ENCODE data around the gene MAP3K5. TPM values are rescaled to one million over a fixed set of nuclear protein-coding genes. Genes with fewer than 3 reads are reported as not detected.

The MAP3K5 gene
- total and polyA plus RNA-seq, 9 of the 15 experiments (the other 6 are each of a cell fraction or from before 2014, with no cell fraction given): 2.2 to 13.0 (median 9.9) TPM

GRCh38 chr6:136550330-136551071 lies 241.8 kb downstream of the MAP3K5 start, which contains the start of gene MAP7 (continued):
- TF ChIP-seq ZBTB43 (CRISPR knock-in tag; IDR thresholded peaks at IDR 0.05) (no peak), UBTF (IDR thresholded peaks at IDR 0.05; ENCODE audit: borderline replicate concordance in 1 of 2, low read depth in 2 of 2, low read length in 2 of 2) (peak; percentile 15 to 68; a peak in 1 of 4 replicates), ZNF785 (CRISPR knock-in tag; IDR thresholded peaks at IDR 0.05) (no peak), TGIF2 (CRISPR knock-in tag; IDR thresholded peaks at IDR 0.05) (peak; percentile 90), HOMEZ (CRISPR knock-in tag; IDR thresholded peaks at IDR 0.05) (no peak), KDM2B (CRISPR knock-in tag; IDR thresholded peaks at IDR 0.05) (no peak), KLF13 (tag; IDR thresholded peaks at IDR 0.05; ENCODE audit: borderline replicate concordance, low read depth) (peak; percentile 79), ZC3H11A (IDR thresholded peaks at IDR 0.05; ENCODE audit: low read depth, low read length) (no peak), ZNF589 (CRISPR knock-in tag; IDR thresholded peaks at IDR 0.05; ENCODE audit: low read depth) (no peak), MTA2 (IDR thresholded peaks at IDR 0.05; ENCODE audit: low read depth) (no peak), ZFPM2 (CRISPR knock-in tag; IDR thresholded peaks at IDR 0.05) (peak; percentile 9; the same call in 1 of the 2 replicates), MBD2 (IDR thresholded peaks at IDR 0.05; ENCODE audit: borderline replicate concordance, low read depth) (no peak), MECOM (CRISPR knock-in tag; IDR thresholded peaks at IDR 0.05) (peak; percentile 52; the same call in 1 of the 2 replicates), CEBPG (CRISPR knock-in tag; IDR thresholded peaks at IDR 0.05) (no peak), CEBPG (tag; conservative IDR thresholded peaks at IDR 0.05 in 1 of 2, IDR thresholded peaks at IDR 0.05 in 1 of 2) (no peak), ZNF280B (CRISPR knock-in tag; IDR thresholded peaks at IDR 0.05) (no peak), ZBTB7A (IDR thresholded peaks at IDR 0.05; ENCODE audit: borderline replicate concordance, control insufficient read depth, low read depth, low read length) (peak; percentile 42; the same call in 1 of the 2 replicates), ZNF124 (CRISPR knock-in tag; IDR thresholded peaks at IDR 0.05) (no peak), ZNF449 (CRISPR knock-in tag; IDR thresholded peaks at IDR 0.05) (no peak)
